Ovary (tissue), 3 donors: ENCODE measurements around the gene NFIL3.

Source experiments
- CTCF ChIP-seq, 3 donors: fragments of 450-650 bp in 2 of 3; fragments of 200-600 bp in 1 of 3; IDR thresholded peaks; one replicate each; pipeline versions ENCODE4 v1.5.1 to v1.8.0; 2016 to 2022; ENCODE audit warnings: antibody characterized with exemption in 3 of 3, mild to moderate bottlenecking in 1 of 3
- EP300 ChIP-seq: sonication (generic); formaldehyde crosslinking; IDR thresholded peaks from one replicate; pipeline ENCODE4 v1.6.1; 2017; ENCODE audit warnings: antibody characterized with exemption
- POLR2A ChIP-seq: fragments of 450-650 bp; IDR thresholded peaks from one replicate; pipeline ENCODE4 v1.6.1; 2017; ENCODE audit warnings: antibody characterized with exemption, mild to moderate bottlenecking, moderate library complexity
- donor health status: DM: no; HTN: no; CAD: no.

GRCh38 chr9:91391818-91392217, 31.8 kb downstream of the NFIL3 start:
- TF ChIP-seq CTCF (IDR thresholded peaks at IDR 0.05) = no peak
- TF ChIP-seq POLR2A = no peak
- TF ChIP-seq EP300 = no peak
